Kidney (tissue), 14 donors: ENCODE data around the gene GART. TPM values are rescaled to one million over a fixed set of nuclear protein-coding genes. Genes with fewer than 3 reads are reported as not detected.

Experiments used
- DNase-seq, 5 donors: peaks; one replicate each; pipeline ENCODE4 v3.0.0-alpha.2; 2013 to 2020
- FAIRE-seq: peaks from 2 replicates; lab custom pipeline; 2012; peaks lifted over from hg19 to GRCh38; lab: Jason Lieb, UNC
- H3K27ac ChIP-seq, 2 donors: one replicate each; pipeline ENCODE4 v1.7.0; 2013; ENCODE audit warnings: low read depth in 2 of 2, low read length in 2 of 2, inconsistent platforms in 1 of 2
- H3K27me3 ChIP-seq: one replicate; pipeline ENCODE4 v1.7.1; 2013; ENCODE audit warnings: low read length, inconsistent platforms; ENCODE audit not compliant: control insufficient read depth, insufficient read depth
- H3K36me3 ChIP-seq, 3 donors: one replicate each; pipeline versions ENCODE4 v1.7.0 to v1.7.1; 2013; ENCODE audit warnings: low read length in 3 of 3, control low read depth in 1 of 3, inconsistent platforms in 1 of 3; ENCODE audit not compliant: insufficient read depth in 3 of 3, control insufficient read depth in 2 of 3
- H3K4me1 ChIP-seq, 3 donors: one replicate each; pipeline versions ENCODE4 v1.7.0 to v1.7.1; 2013; ENCODE audit warnings: low read length in 3 of 3, inconsistent platforms in 1 of 3, low read depth in 1 of 3; ENCODE audit not compliant: control insufficient read depth in 2 of 3, insufficient read depth in 2 of 3
- H3K4me3 ChIP-seq, 3 donors: one replicate each; pipeline versions ENCODE4 v1.7.0 to v1.8.1; 2013; ENCODE audit warnings: low read length in 3 of 3, control low read depth in 1 of 3, inconsistent platforms in 1 of 3
- H3K9ac ChIP-seq, 3 donors: one replicate each; pipeline versions ENCODE4 v1.7.0 to v1.7.1; 2013; ENCODE audit warnings: low read length in 3 of 3, control low read depth in 1 of 3, inconsistent platforms in 1 of 3
- H3K9me3 ChIP-seq, 3 donors: one replicate each; pipeline versions ENCODE4 v1.7.0 to v1.7.1; 2013; ENCODE audit warnings: low read length in 3 of 3, control low read depth in 1 of 3, inconsistent platforms in 1 of 3; ENCODE audit not compliant: control insufficient read depth in 2 of 3, insufficient read depth in 1 of 3
- intact Hi-C: fragments of 100-400 bp; cut with DNase I; formaldehyde crosslinking; loops from one replicate; pipeline ENCODE4 v1.11.1; 2022
- polyA plus RNA-seq: library from polyadenylated mRNA; stranded (reverse); fragments of 350-450 nt; fragmentation: Illumina TruSeq; extraction: RNeasy Lipid Tissue Mini Kit (QIAGEN cat#74804); gene quantifications from one replicate; pipeline ENCODE4 v1.2.3, GENCODE V29; 2014; ENCODE audit warnings: low read depth, low replicate concordance; ENCODE audit not compliant: insufficient read depth
- total RNA-seq: library from RNA; stranded (reverse); fragmentation: NEBNext Ultra II Directional; extraction: Animal tissue kit (Norgen Biotek cat#: 25700); gene quantifications from one replicate; pipeline ENCODE4 v1.2.1, GENCODE V29; 2021
- TF ChIP-seq, protein P1 (sequence below): IDR thresholded peaks from 3 replicates; pipeline ENCODE4 v1.5.1; 2012; ENCODE audit warnings: mild to moderate bottlenecking, moderate library complexity, borderline replicate concordance; ENCODE audit not compliant: insufficient read depth; ENCODE audit errors: extremely low read depth
- donor health status: control.
- donor health status: control.
- donor health status: control.
- donor health status: control.
- donor health status: control.
- donor health status: DM: yes; HTN: yes; CAD: no.
- donor health status: Normal renal cell carcinoma (clear cell type).

GART gene
- total and polyA plus RNA-seq, 2 donors from 2014 or later = 17.5 to 60.9 TPM

DNA sequence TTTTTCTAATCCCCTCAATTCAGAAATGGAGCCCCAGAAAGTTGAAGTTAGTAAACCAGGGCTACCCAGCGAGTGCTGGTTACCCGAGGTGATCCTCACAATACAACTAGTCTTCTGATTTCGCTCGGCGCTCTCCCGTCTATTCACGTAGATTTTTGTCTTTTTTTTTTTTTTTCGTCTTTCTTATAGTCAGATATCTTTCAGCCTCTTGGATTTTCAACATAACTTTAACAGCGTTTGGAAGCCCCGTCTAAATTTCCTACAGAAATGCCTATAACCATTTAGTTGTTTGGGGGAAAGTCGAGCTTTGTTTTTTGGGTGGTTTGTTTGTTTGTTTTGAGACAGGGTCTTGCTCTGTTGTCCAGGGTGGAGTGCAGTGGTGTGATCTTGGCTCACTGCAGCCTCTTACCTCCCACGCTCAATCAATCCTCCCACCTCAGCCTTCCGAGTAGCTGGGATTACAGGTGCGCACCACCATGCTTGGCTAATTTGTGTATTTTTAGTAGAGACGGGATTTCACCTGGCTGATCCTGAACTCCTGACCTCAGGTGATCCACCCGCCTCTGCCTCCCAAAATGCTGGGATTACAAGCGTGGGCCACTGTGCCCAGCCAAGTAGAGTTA is 61.3 kb downstream of the GART start:
- H3K4me1 ChIP-seq = no peaks in the 10 kb centered on the region
- no peaks in the 10 kb centered on the region for H3K9me3 ChIP-seq
- DNase-seq = peak in 1 of 5 donors; percentile 5
- FAIRE-seq = no peak
- intact Hi-C loops = no loop called here
- H3K4me3 ChIP-seq = peak overlapping the region; percentile 87 to 92 (median 92)
- peak overlapping the region; percentile 24 to 86 for H3K27ac ChIP-seq
- peak overlapping the region; percentile 70 to 94 (median 80) for H3K9ac ChIP-seq
- TF ChIP-seq, protein P1, sequence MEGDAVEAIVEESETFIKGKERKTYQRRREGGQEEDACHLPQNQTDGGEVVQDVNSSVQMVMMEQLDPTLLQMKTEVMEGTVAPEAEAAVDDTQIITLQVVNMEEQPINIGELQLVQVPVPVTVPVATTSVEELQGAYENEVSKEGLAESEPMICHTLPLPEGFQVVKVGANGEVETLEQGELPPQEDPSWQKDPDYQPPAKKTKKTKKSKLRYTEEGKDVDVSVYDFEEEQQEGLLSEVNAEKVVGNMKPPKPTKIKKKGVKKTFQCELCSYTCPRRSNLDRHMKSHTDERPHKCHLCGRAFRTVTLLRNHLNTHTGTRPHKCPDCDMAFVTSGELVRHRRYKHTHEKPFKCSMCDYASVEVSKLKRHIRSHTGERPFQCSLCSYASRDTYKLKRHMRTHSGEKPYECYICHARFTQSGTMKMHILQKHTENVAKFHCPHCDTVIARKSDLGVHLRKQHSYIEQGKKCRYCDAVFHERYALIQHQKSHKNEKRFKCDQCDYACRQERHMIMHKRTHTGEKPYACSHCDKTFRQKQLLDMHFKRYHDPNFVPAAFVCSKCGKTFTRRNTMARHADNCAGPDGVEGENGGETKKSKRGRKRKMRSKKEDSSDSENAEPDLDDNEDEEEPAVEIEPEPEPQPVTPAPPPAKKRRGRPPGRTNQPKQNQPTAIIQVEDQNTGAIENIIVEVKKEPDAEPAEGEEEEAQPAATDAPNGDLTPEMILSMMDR = no peak
- no peaks in the 10 kb centered on the region for H3K36me3 ChIP-seq
- H3K27me3 ChIP-seq = no peaks in the 10 kb centered on the region

DNA sequence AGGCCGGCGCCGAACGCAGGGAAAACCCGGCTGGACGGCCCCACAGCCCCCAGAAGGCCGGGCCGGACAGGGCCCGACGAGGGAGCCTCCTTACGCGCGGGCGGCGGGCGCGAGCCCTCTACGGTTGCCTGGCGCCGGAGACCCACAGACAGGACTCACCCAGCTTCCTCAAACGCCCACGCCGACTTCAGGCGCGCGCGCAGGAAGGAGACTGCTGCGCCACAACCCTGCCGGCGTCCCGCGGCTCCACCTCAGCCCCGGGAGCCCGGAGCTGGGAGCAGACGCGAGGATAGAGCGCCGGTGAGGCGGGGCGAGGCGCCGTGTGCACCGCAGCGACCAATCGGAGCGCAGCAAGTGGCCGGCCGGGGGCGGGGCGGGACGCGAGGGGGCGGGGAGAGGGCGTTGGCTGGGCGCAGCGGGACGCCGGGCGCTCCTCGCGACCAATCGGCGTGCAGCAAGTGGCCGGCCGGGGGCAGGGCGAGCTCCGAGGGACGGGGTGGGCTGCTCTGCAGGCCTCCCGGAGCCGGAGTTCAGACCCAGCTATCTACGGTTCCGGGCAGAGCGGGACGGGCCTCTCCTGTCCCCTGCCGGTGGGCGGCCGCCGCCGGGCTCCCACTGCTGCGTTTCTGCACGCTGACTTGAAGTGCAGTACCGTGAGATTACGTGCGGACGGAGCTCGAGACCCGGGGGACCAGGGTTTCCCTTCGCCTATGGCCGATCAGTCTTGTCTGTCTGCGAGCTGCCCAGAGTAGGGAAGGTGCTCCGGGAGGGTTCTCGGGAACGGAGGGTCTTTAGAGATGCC is 62.0 kb downstream of the GART start, which contains the start of gene TMEM50B:
TMEM50B (minus strand) TSS at position 296 of the 802 bp plus-strand sequence. CDS start 11,089 bp downstream, outside the sequence.
- no peaks in the 10 kb centered on the region for H3K36me3 ChIP-seq
- TF ChIP-seq, protein P1 = peak; percentile 33
- FAIRE-seq = no peak
- H3K4me1 ChIP-seq = no peaks in the 10 kb centered on the region
- intact Hi-C loops = no loop called here
- H3K4me3 ChIP-seq = peak within 1 kb of the TSS; percentile 88 to 98 (median 98)
- peak; percentile 97 to 99 (median 98) for DNase-seq
- H3K9ac ChIP-seq = peak within 1 kb of the TSS; percentile 70 to 96 (median 94)
- peak within 1 kb of the TSS; percentile 92 to 93 for H3K27ac ChIP-seq
- H3K27me3 ChIP-seq = no peaks in the 10 kb centered on the region
- H3K9me3 ChIP-seq = no peaks in the 10 kb centered on the region

DNA sequence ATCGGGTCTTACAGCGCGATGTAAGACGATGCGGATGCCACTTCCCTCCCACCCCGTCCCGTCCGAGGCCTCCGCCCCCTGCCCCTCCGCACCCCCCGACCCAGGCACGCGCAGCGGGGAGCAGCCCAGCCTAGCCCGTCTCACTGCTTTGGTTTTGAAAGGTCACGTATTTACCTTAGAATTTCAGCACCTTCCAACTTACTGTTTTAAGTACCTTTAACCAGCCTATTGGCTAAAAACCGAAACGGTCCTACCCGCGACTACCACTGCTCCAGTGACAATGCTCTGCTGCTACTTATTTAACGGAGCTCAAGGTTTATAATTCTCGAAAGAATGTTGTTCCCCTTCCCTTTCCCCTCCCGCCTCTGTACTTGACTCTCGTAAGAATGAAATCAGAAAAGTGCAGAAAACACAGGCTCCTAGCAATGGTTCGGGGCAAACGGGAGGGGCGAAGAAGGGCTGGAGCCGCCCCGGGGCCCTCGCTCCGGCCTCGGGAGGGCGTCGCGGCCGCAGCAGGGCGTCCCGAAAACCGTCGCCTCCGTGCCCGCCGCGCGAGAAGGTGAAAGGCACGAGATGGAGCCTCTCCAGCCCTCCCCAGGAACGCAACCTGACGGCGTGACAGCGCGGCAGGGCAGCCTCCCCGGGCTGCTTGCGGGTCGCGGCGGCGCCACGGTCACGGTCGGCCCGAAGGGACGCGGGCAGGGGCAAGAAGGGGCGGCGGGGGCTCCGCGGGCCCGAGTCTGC is 62.8 kb downstream of the GART start:
- H3K9ac ChIP-seq = peak overlapping the region; percentile 61 to 96 (median 91)
- peak overlapping the region; percentile 88 to 98 (median 98) for H3K4me3 ChIP-seq
- FAIRE-seq (no peak), DNase-seq (peak; percentile 56 to 83 (median 66))
- peak overlapping the region; percentile 92 to 93 for H3K27ac ChIP-seq
- no peaks in the 10 kb centered on the region for H3K36me3 ChIP-seq
- no peaks in the 10 kb centered on the region for H3K9me3 ChIP-seq
- H3K4me1 ChIP-seq = no peaks in the 10 kb centered on the region
- TF ChIP-seq, protein P1 = no peak
- no peaks in the 10 kb centered on the region for H3K27me3 ChIP-seq
- intact Hi-C loops = no loop called here
